Adrenal gland (tissue), 12 donors: Measurements from ENCODE around the gene E2F6. TPM values are rescaled to one million over a fixed set of nuclear protein-coding genes. Genes with fewer than 3 reads are reported as not detected.

Source experiments
- DNase-seq, 7 donors: peaks; one replicate each; pipeline ENCODE4 v3.0.0-alpha.2; 2019 to 2020
- H3K27ac ChIP-seq, 5 donors: fragments of 200-600 bp; sonication (generic) in 4 of 5; 1 replicate in 3 of 5; 2 replicates in 2 of 5; pipeline versions ENCODE4 v1.5.1 to v1.8.0; 2016 to 2020; ENCODE audit warnings: mild to moderate bottlenecking in 1 of 5
- H3K27me3 ChIP-seq: fragments of 200-600 bp; 2 replicates; pipeline ENCODE4 v1.8.0; 2021
- H3K36me3 ChIP-seq, 2 donors: fragments of 200-600 bp; replicated peaks in 1 of 2; 1 replicate in 1 of 2; 2 replicates in 1 of 2; pipeline versions ENCODE4 v1.5.1 to v1.8.0; 2018 to 2022
- H3K4me1 ChIP-seq, 2 donors: fragments of 200-600 bp; replicated peaks in 1 of 2; 1 replicate in 1 of 2; 2 replicates in 1 of 2; pipeline versions ENCODE4 v1.5.1 to v1.8.0; 2018 to 2021
- H3K4me3 ChIP-seq, 4 donors: fragments of 200-600 bp; sonication (generic) in 3 of 4; one replicate each; pipeline ENCODE4 v1.5.1; 2016 to 2018
- H3K9me3 ChIP-seq, 3 donors: fragments of 200-600 bp; sonication (generic) in 1 of 3; replicated peaks in 1 of 3; 1 replicate in 2 of 3; 2 replicates in 1 of 3; pipeline versions ENCODE4 v1.5.1 to v1.8.0; 2016 to 2021
- CTCF ChIP-seq, 6 experiments: fragments of 450-650 bp in 4 of 6; fragments of 200-600 bp in 2 of 6; sonication (generic) in 1 of 6; IDR thresholded peaks; 1 replicate in 5 of 6; 2 replicates in 1 of 6; pipeline versions ENCODE4 v1.5.1 to v1.8.0; 2016 to 2021; ENCODE audit warnings: antibody characterized with exemption in 6 of 6, mild to moderate bottlenecking in 2 of 6, moderate library complexity in 1 of 6
- POLR2A ChIP-seq, 2 donors: fragments of 450-650 bp; IDR thresholded peaks; one replicate each; pipeline ENCODE4 v1.6.1; 2017; ENCODE audit warnings: antibody characterized with exemption in 2 of 2, mild to moderate bottlenecking in 2 of 2, moderate library complexity in 1 of 2
- WGBS, 4 donors: extraction: QIAGEN DNeasy Blood & Tissue Kit in 2 of 4; methylation state at CpG; one replicate each; pipeline versions ENCODE4 v1.1.5 to v1.1.7; 2013 to 2017; 5-methylcytosine and 5-hydroxymethylcytosine counted together
- intact Hi-C, 2 donors: fragments of 100-400 bp; cut with DNase I; formaldehyde crosslinking; loops; one replicate each; pipeline versions ENCODE4 v1.14.1 to v1.15.0; 2022 to 2023
- polyA plus RNA-seq, 3 donors: library from polyadenylated mRNA; stranded (reverse); fragments of 200-250 nt in 2 of 3; fragments of 350-450 nt in 1 of 3; fragmentation: Illumina TruSeq in 1 of 3; extraction: RNeasy Lipid Tissue Mini Kit (QIAGEN cat#74804) in 1 of 3; gene quantifications; one replicate each; pipeline ENCODE4 v1.2.3, GENCODE V29; 2013 to 2014
- total RNA-seq, 9 donors: library from RNA; depleted of rRNA in 4 of 9; stranded (reverse); fragments of >200 nt in 4 of 9; fragments of 120-200 nt in 1 of 9; fragmentation: NEBNext Ultra II Directional in 1 of 9; extraction: Animal tissue kit (Norgen Biotek cat#: 25700) in 1 of 9; gene quantifications; one replicate each; pipeline versions ENCODE4 v1.1.0 to v1.2.4, GENCODE V29; 2013 to 2023
- donor health status: healthy with polysubstance abuse.
- donor health status: Bipolar disorder and iron deficiency.
- donor health status: DM: yes; HTN: yes; CAD: no.
- donor health status: DM: no; HTN: no; CAD: no.
- donor health status: DM: no; HTN: no; CAD: no.
- donor health status: DM: yes; HTN: yes; CAD: no.

Gene E2F6
- total and polyA plus RNA-seq, 12 donors = 8.0 to 38.8 (median 12.5) TPM

- H3K9me3 ChIP-seq = no peaks in the 10 kb centered on the region
- 30 to 36% (median 35%) methylated on average over 26 of the region's 26 CpGs for WGBS, 4 donors
- no peak for TF ChIP-seq POLR2A (IDR thresholded peaks at IDR 0.05)
- no peak for TF ChIP-seq CTCF (IDR thresholded peaks at IDR 0.05)
- intact Hi-C loops = no loop called here
- peak overlapping the region in 2 of 5 donors; percentile 88 to 92 for H3K27ac ChIP-seq
- peaks cover 0 to 32% of the 10 kb centered on the region in 2 donors for H3K4me1 ChIP-seq
- peak overlapping the region in 2 of 4 donors; percentile 76 to 79 for H3K4me3 ChIP-seq
- DNase-seq = peak in 2 of 7 donors; percentile 7 to 27
- no peaks in the 10 kb centered on the region for H3K27me3 ChIP-seq
- H3K36me3 ChIP-seq = no peaks in the 10 kb centered on the region
Observed at GRCh38 chr2:11466307-11467128, 557 bp upstream of the E2F6 start.

- H3K9me3 ChIP-seq = no peaks in the 10 kb centered on the region
- TF ChIP-seq POLR2A (IDR thresholded peaks at IDR 0.05) (no peak), CTCF (IDR thresholded peaks at IDR 0.05) (no peak)
- peak overlapping the region in 4 of 5 donors; percentile 69 to 96 (median 90) for H3K27ac ChIP-seq
- no peak for DNase-seq
- intact Hi-C loops = no loop called here
- WGBS, 4 donors = 46 to 49% (median 47%) methylated on average over 6 of the region's 6 CpGs
- H3K4me1 ChIP-seq = peaks cover 0 to 36% of the 10 kb centered on the region in 2 donors
- H3K27me3 ChIP-seq = no peaks in the 10 kb centered on the region
- H3K36me3 ChIP-seq = no peaks in the 10 kb centered on the region
- H3K4me3 ChIP-seq = peak overlapping the region in 2 of 4 donors; percentile 76 to 79
Observed at GRCh38 chr2:11465110-11465484, 864 bp downstream of the E2F6 start.

GRCh38 chr2:11459816-11460215 lies 6.1 kb downstream of the E2F6 start:
- Histone ChIP-seq H3K27me3 (no peaks in the 10 kb centered on the region), H3K4me1 (peaks cover 0 to 52% of the 10 kb centered on the region in 2 donors), H3K27ac (no peak overlapping the region), H3K36me3 (no peaks in the 10 kb centered on the region), H3K4me3 (no peak overlapping the region), H3K9me3 (no peaks in the 10 kb centered on the region)
- intact Hi-C loops = no loop called here
- TF ChIP-seq CTCF (IDR thresholded peaks at IDR 0.05) = no peak
- TF ChIP-seq POLR2A (IDR thresholded peaks at IDR 0.05) = no peak
- DNase-seq = no peak
- WGBS, 4 donors = 86 to 96% (median 91%) methylated on average over 4 of the region's 4 CpGs

- no peak overlapping the region for H3K4me3 ChIP-seq
- TF ChIP-seq POLR2A (IDR thresholded peaks at IDR 0.05) = no peak
- TF ChIP-seq CTCF (IDR thresholded peaks at IDR 0.05) = no peak
- H3K4me1 ChIP-seq = peaks cover 0 to 46% of the 10 kb centered on the region in 2 donors
- no peaks in the 10 kb centered on the region for H3K9me3 ChIP-seq
- no peak for DNase-seq
- no peaks in the 10 kb centered on the region for H3K36me3 ChIP-seq
- H3K27me3 ChIP-seq = no peaks in the 10 kb centered on the region
- intact Hi-C loops = no loop called here
- H3K27ac ChIP-seq = no peak overlapping the region
- 83 to 98% (median 90%) methylated on average over 3 of the region's 3 CpGs for WGBS, 4 donors
Observed at GRCh38 chr2:11458753-11459152, 7.2 kb downstream of the E2F6 start.
